ENCODE results near the gene TUBA4B.
A peak's percentile ranks its signal among the peaks of the same experiment; 100 is the strongest.

The TUBA4B gene

DNA sequence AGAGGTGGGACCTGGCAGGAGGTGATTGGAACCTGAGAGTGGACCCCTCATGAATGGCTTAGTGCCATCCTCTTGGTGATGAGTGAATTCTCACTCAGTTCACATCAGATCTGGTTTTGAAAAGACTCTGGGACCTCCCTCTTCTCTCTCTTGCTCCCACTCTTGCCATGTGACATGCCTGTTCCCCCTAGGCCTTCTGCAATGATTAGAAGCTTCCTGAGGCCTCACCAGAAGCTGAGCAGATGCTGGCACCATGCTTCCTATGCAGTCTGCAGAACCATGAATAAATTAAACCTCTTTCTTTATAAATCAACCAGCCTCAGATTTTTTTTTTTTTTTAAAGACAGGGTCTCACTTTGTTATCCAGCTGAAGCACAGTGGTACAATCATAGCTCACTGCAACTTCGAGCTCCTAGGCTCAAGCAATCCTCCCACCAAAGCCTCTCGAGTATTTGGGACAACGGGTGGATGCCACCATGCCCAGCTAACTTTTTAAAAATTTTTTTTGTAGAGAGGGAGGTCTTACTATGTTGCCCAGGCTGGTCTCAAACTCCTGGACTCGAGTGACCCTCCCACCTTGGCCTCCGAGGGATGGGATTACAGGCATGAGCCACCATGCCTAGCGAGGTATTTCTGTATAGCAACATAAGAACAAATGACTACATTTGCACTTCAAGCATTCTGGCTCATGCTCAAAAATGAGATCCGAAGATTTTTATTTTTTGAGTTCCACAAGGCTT, 48.4 kb upstream of the TUBA4B start:
- Histone ChIP-seq H3K36me3 (ENCODE audit: control insufficient read depth in 2 of 2, insufficient read depth in 1 of 2, low read length in 2 of 2) (peaks cover 0 to 23% of the 10 kb centered on the region in 2 experiments; a peak in 1 of 3 replicates), H3K27ac (ENCODE audit: extremely low read depth, low read depth, low read length) (no peak overlapping the region), H3K4me3 (ENCODE audit: low read depth, low read length) (no peak overlapping the region), H3K9me3 (ENCODE audit: control insufficient read depth, insufficient read depth, low read depth, low read length) (no peaks in the 10 kb centered on the region), H3K4me1 (ENCODE audit: control insufficient read depth, insufficient read depth, low read length) (peaks cover 8% of the 10 kb centered on the region)
- CTCF ChIA-PET: no interaction called here
- TF ChIP-seq SETDB1 (IDR thresholded peaks at IDR 0.05; ENCODE audit: insufficient read length, low read length): peak; percentile 17
- 0 out of 2 replicates have a peak, but pooled peaks have one; percentile 51 for TF ChIP-seq ZNF776 (tag by site-specific recombination; IDR thresholded peaks at IDR 0.05; ENCODE audit: borderline replicate concordance)
- no peak for TF ChIP-seq ZNF350 (tag by site-specific recombination; IDR thresholded peaks at IDR 0.05)
- POLR2A ChIA-PET: no interaction called here

DNA sequence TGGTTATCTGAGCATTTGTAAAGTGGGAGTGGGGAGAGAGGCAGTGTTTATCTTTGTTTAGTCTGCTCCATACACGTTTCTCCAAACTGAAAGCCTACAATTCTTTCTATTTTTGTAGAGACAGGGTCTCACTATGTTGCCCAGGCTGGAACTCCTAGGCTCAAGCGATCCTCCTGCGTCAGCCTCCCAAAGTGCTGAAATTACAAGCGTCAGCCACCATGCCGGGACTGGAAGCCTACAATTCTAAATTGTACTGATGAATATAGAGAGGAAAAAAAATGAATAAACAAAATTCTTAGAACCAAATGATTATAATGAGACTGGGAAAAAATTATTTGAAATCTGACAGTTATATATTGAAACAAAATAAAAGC, 47.9 kb upstream of the TUBA4B start:
- TF ChIP-seq OVOL3 (tag by site-specific recombination; IDR thresholded peaks at IDR 0.05) (no peak), ZNF521 (tag by site-specific recombination; IDR thresholded peaks at IDR 0.05) (no peak), PRDM2 (tag by site-specific recombination; IDR thresholded peaks at IDR 0.05; ENCODE audit: borderline replicate concordance) (no peak), ZNF624 (tag by site-specific recombination; IDR thresholded peaks at IDR 0.05) (no peak), ZNF335 (tag by site-specific recombination; conservative IDR thresholded peaks at IDR 0.05) (no peak), PBX3 (CRISPR knock-in tag; IDR thresholded peaks at IDR 0.05) (no peak), ZEB2 (tag by site-specific recombination; IDR thresholded peaks at IDR 0.05) (no peak), ZNF350 (tag by site-specific recombination; IDR thresholded peaks at IDR 0.05) (no peak), HOXC10 (CRISPR knock-in tag; IDR thresholded peaks at IDR 0.05) (no peak)
- TF ChIP-seq, protein P1, sequence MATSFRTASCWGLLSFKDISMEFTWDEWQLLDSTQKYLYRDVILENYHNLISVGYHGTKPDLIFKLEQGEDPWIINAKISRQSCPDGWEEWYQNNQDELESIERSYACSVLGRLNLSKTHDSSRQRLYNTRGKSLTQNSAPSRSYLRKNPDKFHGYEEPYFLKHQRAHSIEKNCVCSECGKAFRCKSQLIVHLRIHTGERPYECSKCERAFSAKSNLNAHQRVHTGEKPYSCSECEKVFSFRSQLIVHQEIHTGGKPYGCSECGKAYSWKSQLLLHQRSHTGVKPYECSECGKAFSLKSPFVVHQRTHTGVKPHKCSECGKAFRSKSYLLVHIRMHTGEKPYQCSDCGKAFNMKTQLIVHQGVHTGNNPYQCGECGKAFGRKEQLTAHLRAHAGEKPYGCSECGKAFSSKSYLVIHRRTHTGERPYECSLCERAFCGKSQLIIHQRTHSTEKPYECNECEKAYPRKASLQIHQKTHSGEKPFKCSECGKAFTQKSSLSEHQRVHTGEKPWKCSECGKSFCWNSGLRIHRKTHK (tag by site-specific recombination; IDR thresholded peaks at IDR 0.05): no peak
- TF ChIP-seq, protein P2, sequence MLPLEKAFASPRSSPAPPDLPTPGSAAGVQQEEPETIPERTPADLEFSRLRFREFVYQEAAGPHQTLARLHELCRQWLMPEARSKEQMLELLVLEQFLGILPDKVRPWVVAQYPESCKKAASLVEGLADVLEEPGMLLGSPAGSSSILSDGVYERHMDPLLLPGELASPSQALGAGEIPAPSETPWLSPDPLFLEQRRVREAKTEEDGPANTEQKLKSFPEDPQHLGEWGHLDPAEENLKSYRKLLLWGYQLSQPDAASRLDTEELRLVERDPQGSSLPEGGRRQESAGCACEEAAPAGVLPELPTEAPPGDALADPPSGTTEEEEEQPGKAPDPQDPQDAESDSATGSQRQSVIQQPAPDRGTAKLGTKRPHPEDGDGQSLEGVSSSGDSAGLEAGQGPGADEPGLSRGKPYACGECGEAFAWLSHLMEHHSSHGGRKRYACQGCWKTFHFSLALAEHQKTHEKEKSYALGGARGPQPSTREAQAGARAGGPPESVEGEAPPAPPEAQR (tag by site-specific recombination; IDR thresholded peaks at IDR 0.05): no peak
- TF ChIP-seq, protein P3, sequence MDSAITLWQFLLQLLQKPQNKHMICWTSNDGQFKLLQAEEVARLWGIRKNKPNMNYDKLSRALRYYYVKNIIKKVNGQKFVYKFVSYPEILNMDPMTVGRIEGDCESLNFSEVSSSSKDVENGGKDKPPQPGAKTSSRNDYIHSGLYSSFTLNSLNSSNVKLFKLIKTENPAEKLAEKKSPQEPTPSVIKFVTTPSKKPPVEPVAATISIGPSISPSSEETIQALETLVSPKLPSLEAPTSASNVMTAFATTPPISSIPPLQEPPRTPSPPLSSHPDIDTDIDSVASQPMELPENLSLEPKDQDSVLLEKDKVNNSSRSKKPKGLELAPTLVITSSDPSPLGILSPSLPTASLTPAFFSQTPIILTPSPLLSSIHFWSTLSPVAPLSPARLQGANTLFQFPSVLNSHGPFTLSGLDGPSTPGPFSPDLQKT (IDR thresholded peaks at IDR 0.05; ENCODE audit: borderline replicate concordance, low read depth, low read length): no peak
- Histone ChIP-seq H3K4me1 (ENCODE audit: control insufficient read depth, insufficient read depth, low read length) (peaks cover 8% of the 10 kb centered on the region), H3K4me3 (ENCODE audit: low read depth, low read length) (no peak overlapping the region), H3K36me3 (ENCODE audit: control insufficient read depth in 2 of 2, insufficient read depth in 1 of 2, low read length in 2 of 2) (peaks cover 0 to 28% of the 10 kb centered on the region in 2 experiments; a peak in 1 of 3 replicates), H3K9me3 (ENCODE audit: control insufficient read depth, insufficient read depth, low read depth, low read length) (no peaks in the 10 kb centered on the region), H3K27ac (ENCODE audit: extremely low read depth, low read depth, low read length) (no peak overlapping the region)
- ChIA-PET CTCF (no interaction called here), POLR2A (interaction anchor here (2.1 to 2.4 kb wide), 2 partner anchors 24 to 25 kb away, joined by 11 to 14 read pairs; partner anchors contain the start of genes ANKZF1 and ATG9A)

All from HEK293 (cell line).